Left renal cortex interstitium (tissue), 4 donors: ENCODE measurements around the gene PIAS3. TPM values are rescaled to one million over a fixed set of nuclear protein-coding genes. Genes with fewer than 3 reads are reported as not detected.
"Not testable (repeated sequence)": the region's sequence is repeated elsewhere in the genome, so short reads cannot be mapped to it uniquely, and the experiment has no call there.

ENCODE experiments used
- DNase-seq, 4 donors: peaks; one replicate each; pipeline ENCODE4 v3.0.0-alpha.2; 2013; ENCODE audit warnings: low read depth in 4 of 4, low spot score in 2 of 4, missing footprints in 1 of 4
- polyA plus RNA-seq, 4 donors: library from polyadenylated mRNA; unstranded; fragments of 120-200 nt; gene quantifications; one replicate each; pipeline ENCODE4 v1.2.1, GENCODE V29; 2013; ENCODE audit not compliant: insufficient read length in 4 of 4

PIAS3 gene
- polyA plus RNA-seq, 4 donors, result 40.2 to 68.7 (median 53.5) TPM

- DNase-seq, result no peak
Measured at GRCh38 chr1:145877923-145878486, 19.1 kb upstream of the PIAS3 start.

GRCh38 chr1:145874646-145875045 is 15.8 kb upstream of the PIAS3 start:
- DNase-seq, result no peak

- peak in 3 of 4 donors; percentile 39 to 60 (median 48) for DNase-seq
Measured at GRCh38 chr1:145871994-145872924, 13.4 kb upstream of the PIAS3 start.

GRCh38 chr1:145868232-145868631 is 9.4 kb upstream of the PIAS3 start:
- no peak for DNase-seq

- DNase-seq, result no peak
Measured at GRCh38 chr1:145863282-145864018, 4.6 kb upstream of the PIAS3 start.

GRCh38 chr1:145859491-145860023 is 676 bp upstream of the PIAS3 start:
- peak; percentile 67 to 90 (median 83) for DNase-seq

- DNase-seq, result peak in 1 of 4 donors; percentile 13
Measured at GRCh38 chr1:145858238-145858900, 512 bp downstream of the PIAS3 start.

- no peak for DNase-seq
Measured at GRCh38 chr1:145857170-145857569, 1.7 kb downstream of the PIAS3 start.

GRCh38 chr1:145855426-145855948 is 3.4 kb downstream of the PIAS3 start:
- no peak for DNase-seq

GRCh38 chr1:145849356-145850160 is 9.3 kb downstream of the PIAS3 start:
- no peak for DNase-seq

- DNase-seq, result no peak
Measured at GRCh38 chr1:145847827-145848226, 11.1 kb downstream of the PIAS3 start.

- DNase-seq, result peak in 1 of 4 donors; percentile 19
Measured at GRCh38 chr1:145846201-145846612, 12.7 kb downstream of the PIAS3 start.

GRCh38 chr1:145845514-145846161 is 13.2 kb downstream of the PIAS3 start, which contains the start of gene NUDT17:
TSS of gene NUDT17 (plus strand) at chr1:145845630. CDS start at chr1:145845641, 11 bp downstream.
- DNase-seq, result peak in 3 of 4 donors; percentile 65 to 70 (median 68)

GRCh38 chr1:145845144-145845513 is 13.8 kb downstream of the PIAS3 start:
- DNase-seq, result no peak

- no peak for DNase-seq
Measured at GRCh38 chr1:145843031-145843430, 15.8 kb downstream of the PIAS3 start.

GRCh38 chr1:145837656-145838055 is 21.2 kb downstream of the PIAS3 start:
- DNase-seq, result no peak

- not testable (repeated sequence) for DNase-seq
Measured at GRCh38 chr1:145830810-145831209, 28.1 kb downstream of the PIAS3 start.

GRCh38 chr1:145828367-145829026 is 30.4 kb downstream of the PIAS3 start:
- DNase-seq, result no peak
